GM23248 (cell line): ENCODE results near the gene ZNF479. TPM values are rescaled to one million over a fixed set of nuclear protein-coding genes. Genes with fewer than 3 reads are reported as not detected.
"Not testable (repeated sequence)": the region's sequence is repeated elsewhere in the genome, so short reads cannot be mapped to it uniquely, and the experiment has no call there.

Experiments used
- DNase-seq: peaks from one replicate; pipeline ENCODE4 v3.0.0-alpha.2; 2015
- H2AFZ ChIP-seq: fragments of 200-600 bp; sonication (generic); 2 replicates; pipeline ENCODE4 v1.6.1; 2016; ENCODE audit warnings: antibody characterized with exemption
- H3F3A ChIP-seq: fragments of 200-600 bp; sonication (generic); 2 replicates; pipeline ENCODE4 v1.6.1; 2016; ENCODE audit warnings: mild to moderate bottlenecking, antibody characterized with exemption, mixed run types; ENCODE audit not compliant: insufficient read depth
- H3K27ac ChIP-seq: fragments of 200-600 bp; sonication (generic); 2 replicates; pipeline ENCODE4 v1.5.1; 2016; ENCODE audit warnings: mild to moderate bottlenecking
- H3K27me3 ChIP-seq: fragments of 200-600 bp; sonication (generic); replicated peaks from 2 replicates; pipeline ENCODE4 v1.6.1; 2016; ENCODE audit warnings: mild to moderate bottlenecking; ENCODE audit not compliant: insufficient read depth
- H3K36me3 ChIP-seq: fragments of 200-600 bp; sonication (generic); 2 replicates; pipeline ENCODE4 v1.6.1; 2016; ENCODE audit warnings: low read depth, mild to moderate bottlenecking
- H3K4me1 ChIP-seq: fragments of 200-600 bp; sonication (generic); 2 replicates; pipeline ENCODE4 v1.6.1; 2016; ENCODE audit warnings: mild to moderate bottlenecking; ENCODE audit not compliant: insufficient read depth
- H3K4me2 ChIP-seq: fragments of 200-600 bp; sonication (generic); one replicate; pipeline ENCODE4 v1.6.1; 2016; ENCODE audit warnings: mild to moderate bottlenecking; ENCODE audit not compliant: unreplicated experiment
- H3K4me3 ChIP-seq: fragments of 200-600 bp; sonication (generic); 2 replicates; pipeline ENCODE4 v1.5.1; 2016; ENCODE audit warnings: mild to moderate bottlenecking
- H3K79me2 ChIP-seq: fragments of 200-600 bp; sonication (generic); 2 replicates; pipeline ENCODE4 v1.6.1; 2016; ENCODE audit warnings: mild to moderate bottlenecking; ENCODE audit not compliant: insufficient read depth
- H3K9ac ChIP-seq: fragments of 200-600 bp; sonication (generic); 2 replicates; pipeline ENCODE4 v1.6.1; 2016; ENCODE audit warnings: mild to moderate bottlenecking
- H3K9me2 ChIP-seq: fragments of 200-600 bp; sonication (generic); 2 replicates; pipeline ENCODE4 v1.6.1; 2016; ENCODE audit warnings: mixed run types, mild to moderate bottlenecking, moderate library complexity; ENCODE audit not compliant: insufficient read depth
- H3K9me3 ChIP-seq: fragments of 200-600 bp; sonication (generic); one replicate; pipeline ENCODE4 v1.6.1; 2017; ENCODE audit warnings: low read depth
- H4K20me1 ChIP-seq: fragments of 200-600 bp; sonication (generic); 2 replicates; pipeline ENCODE4 v1.6.0; 2016; ENCODE audit not compliant: insufficient read depth
- EZH2 ChIP-seq: fragments of 200-600 bp; sonication (generic); IDR thresholded peaks from 2 replicates; pipeline ENCODE4 v1.6.1; 2018; ENCODE audit warnings: antibody characterized with exemption, mild to moderate bottlenecking; ENCODE audit not compliant: insufficient read depth, poor library complexity, severe bottlenecking
- EZH2phosphoT487 ChIP-seq: fragments of 200-600 bp; sonication (generic); IDR thresholded peaks from 2 replicates; pipeline ENCODE4 v1.6.1; 2018; ENCODE audit warnings: antibody characterized with exemption, moderate library complexity, mild to moderate bottlenecking, low read depth; ENCODE audit not compliant: insufficient read depth
- WGBS, 2 experiments: methylation state at CpG; one replicate each; pipeline ENCODE4 v1.1.6; 2015 to 2017; ENCODE audit warnings: low lambda C conversion rate in 2 of 2, low coverage in 1 of 2; ENCODE audit errors: missing lambda C conversion rate in 2 of 2; 5-methylcytosine and 5-hydroxymethylcytosine counted together
- in situ Hi-C: fragments of 300-500 bp; cut with MboI; formaldehyde crosslinking; loops from 2 replicates; pipeline ENCODE4 v1.15.0; 2020
- polyA plus RNA-seq: library from polyadenylated mRNA; unstranded; fragments of >200 nt; fragmentation: Nextera tagmentation; extraction: Ambion mirVana; gene quantifications from 2 replicates; pipeline ENCODE4 v1.2.1, GENCODE V29; 2016
- total RNA-seq: library from RNA; depleted of rRNA; stranded (reverse); fragments of >200 nt; shearing (Covaris generic); gene quantifications from 2 replicates; pipeline ENCODE4 v1.2.3, GENCODE V29; 2014

Gene ZNF479
- total and polyA plus RNA-seq, 2 experiments from 2014 or later: not detected

- H3K27me3 ChIP-seq: no peaks in the 10 kb centered on the region
- H3K4me1 ChIP-seq: no peaks in the 10 kb centered on the region
- no peaks in the 10 kb centered on the region for H3K9me2 ChIP-seq
- no peaks in the 10 kb centered on the region for H4K20me1 ChIP-seq
- H3K9me3 ChIP-seq: no peaks in the 10 kb centered on the region
- WGBS, 2 experiments: 34 to 43% methylated on average over 20 to 21 of the region's 21 CpGs
- no peaks in the 10 kb centered on the region for H3F3A ChIP-seq
- DNase-seq: no peak
- H3K36me3 ChIP-seq: no peaks in the 10 kb centered on the region
- TF ChIP-seq EZH2phosphoT487: no peak
- TF ChIP-seq EZH2: no peak
- no peak overlapping the region for H3K4me3 ChIP-seq
- H3K79me2 ChIP-seq: no peaks in the 10 kb centered on the region
- H3K9ac ChIP-seq: no peak overlapping the region
- H2AFZ ChIP-seq: no peak overlapping the region
- in situ Hi-C loops: no loop called here
- H3K27ac ChIP-seq: no peak overlapping the region
- no peak overlapping the region for H3K4me2 ChIP-seq
Observed at GRCh38 chr7:57177856-57178767, 45.9 kb upstream of the ZNF479 start.

DNA sequence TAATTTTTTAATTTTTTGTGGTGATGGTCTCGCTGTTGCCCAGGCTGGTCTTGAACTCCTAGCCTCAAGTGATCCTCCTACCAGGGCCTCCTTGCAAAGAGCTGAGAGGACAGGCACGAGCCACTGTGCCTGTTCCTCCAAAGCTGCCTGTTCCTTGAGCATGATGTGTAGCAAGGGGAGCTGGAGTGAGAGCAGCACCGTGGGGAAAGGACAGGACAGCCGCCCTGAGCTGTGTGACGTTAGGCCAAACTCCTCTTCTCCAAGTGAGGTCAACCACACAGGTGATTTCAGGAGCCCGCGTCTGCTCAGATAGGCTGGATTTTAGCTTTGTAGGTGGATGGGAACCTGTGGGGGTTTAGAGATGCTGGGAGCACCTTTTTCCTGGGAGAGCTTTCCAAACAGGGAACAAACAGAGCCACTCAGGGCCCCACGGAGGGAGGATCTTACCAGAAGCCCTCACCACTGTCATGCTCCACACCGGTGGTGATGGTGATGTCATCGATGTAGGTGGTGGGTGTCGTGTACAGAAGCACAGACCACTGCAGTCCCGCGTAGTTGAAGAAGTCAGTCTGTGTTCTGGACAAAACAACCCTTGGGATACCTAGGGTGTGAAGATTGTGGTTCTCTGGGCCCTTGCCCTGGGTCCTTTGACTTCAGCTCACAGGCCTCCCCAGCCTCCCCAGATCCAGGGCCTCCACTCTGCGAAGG, 44.8 kb upstream of the ZNF479 start:
- TF ChIP-seq EZH2phosphoT487: no peak
- no peak for TF ChIP-seq EZH2
- H3K27ac ChIP-seq: no peak overlapping the region
- no peaks in the 10 kb centered on the region for H4K20me1 ChIP-seq
- DNase-seq: no peak
- H3K9me2 ChIP-seq: no peaks in the 10 kb centered on the region
- H3K27me3 ChIP-seq: no peaks in the 10 kb centered on the region
- H2AFZ ChIP-seq: no peak overlapping the region
- 53 to 55% methylated on average over 14 of the region's 14 CpGs for WGBS, 2 experiments
- no peaks in the 10 kb centered on the region for H3K36me3 ChIP-seq
- H3K4me2 ChIP-seq: no peak overlapping the region
- no peaks in the 10 kb centered on the region for H3K9me3 ChIP-seq
- H3F3A ChIP-seq: no peaks in the 10 kb centered on the region
- no peaks in the 10 kb centered on the region for H3K4me1 ChIP-seq
- in situ Hi-C loops: no loop called here
- H3K9ac ChIP-seq: no peak overlapping the region
- no peak overlapping the region for H3K4me3 ChIP-seq
- no peaks in the 10 kb centered on the region for H3K79me2 ChIP-seq

DNA sequence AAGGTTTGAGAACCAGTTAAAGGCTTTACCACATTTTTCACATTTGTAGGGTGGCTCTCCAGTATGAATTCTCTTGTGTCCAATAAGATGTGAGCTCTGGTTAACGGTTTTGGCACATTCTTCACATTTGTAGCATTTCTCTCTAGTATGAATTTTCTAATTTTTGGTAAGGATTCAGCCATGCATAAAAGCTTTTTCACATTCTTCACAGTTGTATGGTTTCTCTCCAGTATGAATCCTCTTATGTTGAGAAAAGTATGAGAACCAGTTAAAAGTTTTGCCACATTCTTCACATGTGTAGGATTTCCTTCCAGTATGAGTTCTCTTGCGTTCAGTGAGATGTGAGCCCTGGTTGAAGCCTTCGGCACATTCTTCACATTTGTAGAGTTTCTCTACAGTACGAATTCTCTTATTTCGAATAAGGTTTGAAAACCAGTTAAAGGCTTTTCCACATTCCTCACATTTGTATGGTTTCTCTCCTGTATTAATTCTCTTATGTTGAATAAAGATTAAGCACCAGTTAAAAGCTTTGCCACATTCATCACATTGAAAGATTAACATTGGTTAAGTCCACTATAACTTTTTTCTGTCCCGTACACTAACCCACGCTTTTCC, 33.2 kb upstream of the ZNF479 start:
- Histone ChIP-seq H3K4me3 (no peak overlapping the region), H3F3A (peaks cover 7% of the 10 kb centered on the region; the same call in 1 of the 2 replicates), H3K4me1 (no peaks in the 10 kb centered on the region), H3K9me2 (no peaks in the 10 kb centered on the region), H3K27ac (no peak overlapping the region), H3K4me2 (no peak overlapping the region), H3K27me3 (no peaks in the 10 kb centered on the region), H3K36me3 (no peaks in the 10 kb centered on the region), H3K79me2 (no peaks in the 10 kb centered on the region), H4K20me1 (no peaks in the 10 kb centered on the region), H3K9ac (no peak overlapping the region), H2AFZ (no peak overlapping the region), H3K9me3 (peaks cover 12% of the 10 kb centered on the region)
- WGBS, 2 experiments: 34 to 39% methylated on average over 7 of the region's 7 CpGs
- in situ Hi-C loops: no loop called here
- TF ChIP-seq EZH2 (no peak), EZH2phosphoT487 (no peak)
- DNase-seq: no peak

DNA sequence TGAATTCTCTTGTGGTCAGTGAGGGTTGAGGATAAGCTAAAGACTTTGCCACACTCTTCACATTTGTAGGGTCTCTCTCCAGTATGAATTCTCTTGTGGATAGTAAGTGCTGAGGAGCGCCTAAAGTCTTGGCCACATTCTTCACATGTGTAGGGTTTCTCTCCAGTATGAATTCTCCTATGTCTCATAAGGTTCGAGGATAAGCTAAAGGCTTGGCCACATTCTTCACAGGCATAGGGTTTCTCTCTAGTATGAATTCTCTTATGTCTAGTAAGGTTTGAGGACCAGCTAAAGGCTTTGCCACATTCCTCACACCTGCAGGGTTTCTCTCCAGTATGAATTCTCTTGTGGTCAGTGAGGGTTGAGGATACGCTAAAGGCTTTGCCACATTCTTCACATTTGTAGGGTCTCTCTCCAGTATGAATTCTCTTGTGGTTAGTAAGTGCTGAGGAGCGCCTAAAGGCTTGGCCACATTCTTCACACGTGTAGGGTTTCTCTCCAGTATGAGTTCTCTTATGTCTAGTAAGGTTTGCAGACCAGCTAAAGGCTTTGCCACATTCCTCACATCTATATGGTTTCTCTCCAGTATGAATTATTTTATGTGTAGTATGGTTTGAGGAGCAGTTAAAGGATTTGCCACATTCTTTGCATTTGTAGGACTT, 12.0 kb downstream of the ZNF479 start:
- in situ Hi-C loops, H4K20me1 ChIP-seq: not testable (repeated sequence)
- WGBS, 2 experiments: 59 to 70% methylated on average over 4 to 5 of the region's 5 CpGs

More for the DNA sequence above, 12.0 kb downstream of the ZNF479 start:
- not testable (repeated sequence) for H3K79me2 ChIP-seq, H3K4me1 ChIP-seq, H3K9me3 ChIP-seq, DNase-seq, H3K36me3 ChIP-seq, H3K9ac ChIP-seq, H3F3A ChIP-seq, H2AFZ ChIP-seq, H3K4me2 ChIP-seq, H3K4me3 ChIP-seq, H3K27ac ChIP-seq, H3K9me2 ChIP-seq, H3K27me3 ChIP-seq
